Neural progenitor cell (in vitro differentiated cells): ENCODE data around the gene ZNF598.

Source experiments
- EZH2phosphoT487 ChIP-seq: fragments of 200-600 bp; sonication (generic); IDR thresholded peaks from 2 replicates; pipeline ENCODE4 v1.6.1; 2017; ENCODE audit warnings: antibody characterized with exemption
- TF ChIP-seq, protein P1 (sequence below): fragments of 200-600 bp; sonication (generic); IDR thresholded peaks from 2 replicates; pipeline ENCODE4 v1.5.1; 2017; ENCODE audit warnings: antibody characterized with exemption, mild to moderate bottlenecking

GRCh38 chr16:2023092-2024031 is 13.7 kb upstream of the ZNF598 start:
- TF ChIP-seq, protein P1, sequence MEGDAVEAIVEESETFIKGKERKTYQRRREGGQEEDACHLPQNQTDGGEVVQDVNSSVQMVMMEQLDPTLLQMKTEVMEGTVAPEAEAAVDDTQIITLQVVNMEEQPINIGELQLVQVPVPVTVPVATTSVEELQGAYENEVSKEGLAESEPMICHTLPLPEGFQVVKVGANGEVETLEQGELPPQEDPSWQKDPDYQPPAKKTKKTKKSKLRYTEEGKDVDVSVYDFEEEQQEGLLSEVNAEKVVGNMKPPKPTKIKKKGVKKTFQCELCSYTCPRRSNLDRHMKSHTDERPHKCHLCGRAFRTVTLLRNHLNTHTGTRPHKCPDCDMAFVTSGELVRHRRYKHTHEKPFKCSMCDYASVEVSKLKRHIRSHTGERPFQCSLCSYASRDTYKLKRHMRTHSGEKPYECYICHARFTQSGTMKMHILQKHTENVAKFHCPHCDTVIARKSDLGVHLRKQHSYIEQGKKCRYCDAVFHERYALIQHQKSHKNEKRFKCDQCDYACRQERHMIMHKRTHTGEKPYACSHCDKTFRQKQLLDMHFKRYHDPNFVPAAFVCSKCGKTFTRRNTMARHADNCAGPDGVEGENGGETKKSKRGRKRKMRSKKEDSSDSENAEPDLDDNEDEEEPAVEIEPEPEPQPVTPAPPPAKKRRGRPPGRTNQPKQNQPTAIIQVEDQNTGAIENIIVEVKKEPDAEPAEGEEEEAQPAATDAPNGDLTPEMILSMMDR, result peak; percentile 92
- no peak for TF ChIP-seq EZH2phosphoT487
